ENCODE data around the gene CSDE1.
A peak's percentile ranks its signal among the peaks of the same experiment; 100 is the strongest.

CSDE1 gene

DNA sequence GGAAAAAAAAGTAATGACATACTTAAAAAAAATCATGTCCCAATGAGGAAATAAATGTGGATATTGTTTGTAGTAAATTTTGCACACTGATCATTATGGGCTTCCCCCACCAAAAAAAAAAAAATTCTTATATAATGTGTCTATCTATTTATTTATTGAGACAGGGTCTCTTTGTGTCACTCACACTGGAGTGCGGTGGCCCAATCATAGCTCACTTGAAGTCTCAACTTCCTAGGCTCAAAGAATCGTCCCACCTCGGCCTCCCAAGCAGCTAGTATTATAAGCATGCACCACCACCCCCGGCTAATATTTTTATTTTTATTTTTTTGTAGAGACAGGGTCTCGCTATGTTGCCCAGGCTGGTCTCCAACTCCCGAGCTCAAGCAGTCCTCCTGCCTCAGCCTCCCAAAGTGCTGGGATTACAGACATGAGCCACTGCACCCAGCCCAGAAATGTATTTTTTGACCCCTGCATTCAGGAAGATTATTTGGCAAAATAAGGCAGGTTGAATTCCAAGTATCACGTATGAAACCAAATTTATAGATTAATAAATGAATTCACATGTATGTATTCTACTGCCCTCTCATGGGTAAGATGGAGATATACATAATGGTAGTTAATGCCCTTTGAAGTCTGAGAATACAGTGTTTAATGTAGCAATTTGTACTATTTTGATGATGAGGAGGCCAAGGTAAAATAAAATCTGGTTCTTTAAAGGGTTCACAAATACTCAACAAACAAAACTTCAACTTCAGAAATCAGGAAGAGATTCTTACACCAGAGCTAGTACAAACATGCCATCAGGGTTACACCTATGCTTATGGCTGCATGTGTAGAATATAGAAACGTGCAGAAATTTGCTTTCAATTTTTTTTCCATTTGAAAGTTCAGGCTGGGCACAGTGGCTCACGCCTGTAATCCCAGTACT is 86.5 kb downstream of the CSDE1 start:
- H3K4me1 Mint-ChIP-seq (ENCODE audit: low read depth), result no peaks in the 10 kb centered on the region
- H3K27ac Mint-ChIP-seq, result no peak overlapping the region
- H3K27me3 Mint-ChIP-seq (ENCODE audit: low read depth), result peaks cover 50% of the 10 kb centered on the region
- H3K4me3 Mint-ChIP-seq, result no peak overlapping the region
- no peaks in the 10 kb centered on the region for H3K36me3 Mint-ChIP-seq (ENCODE audit: low read depth)
- DNase-seq (ENCODE audit: low spot score), result no peak
- H3K9me3 Mint-ChIP-seq, result no peaks in the 10 kb centered on the region

DNA sequence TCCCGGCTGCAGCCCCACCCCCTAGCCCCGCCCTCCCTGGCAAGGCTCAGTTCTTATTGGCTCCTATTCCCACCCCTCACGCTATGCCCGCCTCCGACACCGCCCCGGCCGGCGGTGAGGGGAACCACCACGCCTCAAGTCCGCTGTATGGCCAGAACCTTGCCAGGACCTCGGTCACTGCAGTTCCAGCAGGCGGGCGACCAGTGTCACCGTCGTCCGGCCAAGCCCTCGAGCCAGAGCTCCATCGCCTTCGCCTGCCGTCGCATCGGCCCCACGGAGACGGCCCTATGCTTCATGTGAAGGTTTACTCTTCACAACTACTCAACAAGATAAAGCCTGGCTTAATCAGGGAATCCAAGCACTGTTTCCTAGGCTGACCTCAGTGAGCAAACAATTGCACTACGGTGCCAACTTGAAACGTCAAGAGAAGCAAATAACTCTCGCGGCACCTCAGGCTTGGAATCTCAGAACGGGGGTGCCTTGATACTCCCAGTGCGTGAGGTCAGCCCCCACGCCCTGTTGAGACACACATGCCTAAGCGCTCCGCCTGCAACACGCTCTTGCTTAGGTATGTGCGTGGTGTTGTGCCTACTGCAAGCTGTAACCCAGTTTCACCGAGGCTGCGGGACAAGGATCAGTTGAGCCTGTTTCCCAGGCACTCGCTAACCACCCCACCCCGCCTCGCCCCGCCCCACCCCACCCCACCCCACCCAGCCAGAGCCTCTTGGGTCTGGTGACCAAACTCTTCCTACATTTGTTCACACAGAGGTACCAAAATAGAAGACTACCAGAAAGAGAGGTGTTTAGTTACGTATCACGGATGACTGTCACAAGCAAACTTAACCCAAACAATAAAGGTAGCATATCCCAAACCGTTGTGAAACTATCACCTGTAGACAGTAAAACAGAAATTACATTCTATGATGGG is 87.4 kb downstream of the CSDE1 start:
- H3K4me1 Mint-ChIP-seq (ENCODE audit: low read depth), result no peaks in the 10 kb centered on the region
- DNase-seq (ENCODE audit: low spot score), result peak; percentile 79

DNA sequence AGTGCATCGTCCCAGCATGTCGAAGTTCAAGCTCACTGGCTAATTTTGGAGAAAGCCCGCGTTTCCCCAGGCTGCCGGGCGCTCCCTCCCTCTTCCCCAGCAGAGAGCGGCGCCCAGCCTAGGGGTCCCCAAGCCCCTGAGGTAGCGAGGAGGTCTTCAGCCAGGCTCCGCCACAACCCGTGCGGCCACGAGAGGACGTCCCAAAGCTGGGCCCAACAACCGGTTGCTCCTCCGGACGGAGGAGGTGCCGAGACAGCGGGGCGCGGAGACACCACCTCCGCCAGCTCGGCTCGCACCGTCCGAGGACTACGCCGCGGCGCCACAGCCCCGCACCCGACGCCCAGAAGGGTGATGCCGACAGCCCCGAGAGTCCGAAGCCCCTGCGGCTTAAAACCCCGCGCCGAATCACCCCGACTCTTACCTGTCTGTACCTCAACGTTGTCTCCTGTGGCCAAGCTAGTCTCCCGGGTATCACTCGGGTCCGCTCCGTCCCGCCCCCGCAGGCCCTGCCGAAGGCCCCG is 88.2 kb downstream of the CSDE1 start, which contains the start of gene DENND2C:
Gene DENND2C, minus strand, starts transcription at position 488 of the 521 bp plus-strand sequence. CDS start 44,065 bp downstream, outside the sequence.
- Mint-ChIP-seq H3K27me3 (ENCODE audit: low read depth) (peaks cover 46% of the 10 kb centered on the region), H3K4me3 (peak within 1 kb of the TSS; percentile 90), H3K27ac (no peak within 1 kb of the TSS), H3K36me3 (ENCODE audit: low read depth) (no peaks in the 10 kb centered on the region), H3K4me1 (ENCODE audit: low read depth) (no peaks in the 10 kb centered on the region), H3K9me3 (no peaks in the 10 kb centered on the region)
- no peak for DNase-seq (ENCODE audit: low spot score)

More for the DNA sequence above, 87.4 kb downstream of the CSDE1 start:
- H3K27me3 Mint-ChIP-seq (ENCODE audit: low read depth), result peaks cover 50% of the 10 kb centered on the region
- H3K9me3 Mint-ChIP-seq, result no peaks in the 10 kb centered on the region
- no peaks in the 10 kb centered on the region for H3K36me3 Mint-ChIP-seq (ENCODE audit: low read depth)
- no peak overlapping the region for H3K27ac Mint-ChIP-seq
- peak overlapping the region; percentile 90 for H3K4me3 Mint-ChIP-seq

GRCh38 chr1:114668784-114669561 is 88.8 kb downstream of the CSDE1 start:
- Mint-ChIP-seq H3K27ac (no peak overlapping the region), H3K4me1 (ENCODE audit: low read depth) (no peaks in the 10 kb centered on the region), H3K4me3 (peak overlapping the region; percentile 90), H3K36me3 (ENCODE audit: low read depth) (no peaks in the 10 kb centered on the region), H3K9me3 (no peaks in the 10 kb centered on the region), H3K27me3 (ENCODE audit: low read depth) (peaks cover 42% of the 10 kb centered on the region)
- DNase-seq (ENCODE audit: low spot score), result no peak

DNA sequence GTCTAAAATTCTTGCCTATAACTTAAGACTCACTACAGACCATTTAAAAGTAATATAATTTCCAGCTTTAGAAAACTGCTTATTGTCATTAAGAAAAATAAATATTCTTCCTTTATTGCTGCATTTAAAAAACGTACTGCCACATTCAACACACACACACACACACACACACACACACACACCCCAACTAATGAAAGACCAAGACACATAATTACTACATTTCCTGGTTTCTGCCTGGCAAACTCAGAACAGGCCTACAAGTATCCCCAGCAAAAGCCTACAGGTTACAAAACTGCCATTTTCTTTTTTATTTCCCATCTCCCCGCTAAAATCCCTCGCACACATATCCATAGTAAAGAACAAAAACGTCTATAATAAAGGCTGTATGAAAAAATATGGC is 89.4 kb downstream of the CSDE1 start:
- Mint-ChIP-seq H3K9me3 (no peaks in the 10 kb centered on the region), H3K27me3 (ENCODE audit: low read depth) (peaks cover 38% of the 10 kb centered on the region), H3K4me1 (ENCODE audit: low read depth) (no peaks in the 10 kb centered on the region), H3K27ac (no peak overlapping the region), H3K4me3 (no peak overlapping the region), H3K36me3 (ENCODE audit: low read depth) (no peaks in the 10 kb centered on the region)
- DNase-seq (ENCODE audit: low spot score), result no peak

GRCh38 chr1:114666954-114667353 is 90.8 kb downstream of the CSDE1 start:
- Mint-ChIP-seq H3K36me3 (ENCODE audit: low read depth) (no peaks in the 10 kb centered on the region), H3K27me3 (ENCODE audit: low read depth) (peaks cover 35% of the 10 kb centered on the region), H3K9me3 (no peaks in the 10 kb centered on the region), H3K27ac (no peak overlapping the region), H3K4me1 (ENCODE audit: low read depth) (no peaks in the 10 kb centered on the region), H3K4me3 (no peak overlapping the region)
- no peak for DNase-seq (ENCODE audit: low spot score)
